Raji (cell line): ENCODE data around the gene FCER1A.

Experiments
- POLR2A ChIP-seq: IDR thresholded peaks from 2 replicates; pipeline ENCODE4 v1.6.1; 2011; ENCODE audit warnings: low read depth, low read length, control low read depth; ENCODE audit not compliant: insufficient read depth

The FCER1A gene

GRCh38 chr1:159338018-159338417, 35.9 kb downstream of the FCER1A start:
- no peak for TF ChIP-seq POLR2A

GRCh38 chr1:159339536-159339935, 37.4 kb downstream of the FCER1A start:
- TF ChIP-seq POLR2A = no peak

GRCh38 chr1:159341736-159342135, 39.6 kb downstream of the FCER1A start:
- no peak for TF ChIP-seq POLR2A

- no peak for TF ChIP-seq POLR2A
Observed at GRCh38 chr1:159342761-159343425, 40.8 kb downstream of the FCER1A start.

- no peak for TF ChIP-seq POLR2A
Observed at GRCh38 chr1:159352436-159352835, 50.3 kb downstream of the FCER1A start.
